ENCODE results near the gene MRPL24. TPM values are rescaled to one million over a fixed set of nuclear protein-coding genes. Genes with fewer than 3 reads are reported as not detected.

Gene MRPL24
- total RNA-seq, 2 experiments from 2014 or later = 91.1 to 114 TPM

GRCh38 chr1:156705918-156706656 lies 34.8 kb downstream of the MRPL24 start:
- peaks cover 25% of the 10 kb centered on the region for H3K27me3 Mint-ChIP-seq (ENCODE audit: low read depth)
- DNase-seq = peak; percentile 77
- CTCF ChIA-PET = interaction anchor here (0.6 to 11.8 kb wide), 25 partner anchors 8 to 164 kb away, joined by 3 to 183 read pairs (median 7); partner anchors contain the start of genes NES and NTRK1
- peak overlapping the region; percentile 76 for H3K4me3 Mint-ChIP-seq
- H3K36me3 Mint-ChIP-seq (ENCODE audit: low read depth) = no peaks in the 10 kb centered on the region
- intact Hi-C loops (cut with micrococcal nuclease) = loop anchor here (1.0 to 5.0 kb wide), 6 partner anchors 15 to 156 kb away; partner anchors contain the start of gene NTRK1
- H3K9me3 Mint-ChIP-seq = no peaks in the 10 kb centered on the region
- H3K4me1 Mint-ChIP-seq (ENCODE audit: low read depth) = peaks cover 27% of the 10 kb centered on the region
- peak overlapping the region; percentile 46 for H3K27ac Mint-ChIP-seq

- no peaks in the 10 kb centered on the region for H3K9me3 Mint-ChIP-seq
- H3K4me1 Mint-ChIP-seq (ENCODE audit: low read depth) = peaks cover 27% of the 10 kb centered on the region
- H3K27me3 Mint-ChIP-seq (ENCODE audit: low read depth) = peaks cover 25% of the 10 kb centered on the region
- H3K4me3 Mint-ChIP-seq = peak within 1 kb of the TSS; percentile 76
- intact Hi-C loops (cut with micrococcal nuclease) = loop anchor here (1.0 to 5.0 kb wide), 2 partner anchors 16 to 157 kb away; partner anchors contain the start of gene NTRK1
- CTCF ChIA-PET = interaction anchor here (0.6 to 11.8 kb wide), 23 partner anchors 9 to 163 kb away, joined by 3 to 183 read pairs (median 8); partner anchors contain the start of genes NES and NTRK1
- peak within 1 kb of the TSS; percentile 46 for H3K27ac Mint-ChIP-seq
- DNase-seq = peak; percentile 35
- H3K36me3 Mint-ChIP-seq (ENCODE audit: low read depth) = no peaks in the 10 kb centered on the region
Measured at GRCh38 chr1:156705321-156705917, 35.5 kb downstream of the MRPL24 start, which contains the start of gene CRABP2. Gene CRABP2, minus strand, starts transcription at chr1:156705583. Its CDS starts 137 bp downstream, at chr1:156705446.

GRCh38 chr1:156704930-156705320 lies 36.0 kb downstream of the MRPL24 start:
- peak; percentile 73 for DNase-seq
- Mint-ChIP-seq H3K4me3 (peak overlapping the region; percentile 39), H3K27me3 (ENCODE audit: low read depth) (peaks cover 25% of the 10 kb centered on the region), H3K4me1 (ENCODE audit: low read depth) (peaks cover 27% of the 10 kb centered on the region), H3K9me3 (no peaks in the 10 kb centered on the region), H3K27ac (no peak overlapping the region), H3K36me3 (ENCODE audit: low read depth) (no peaks in the 10 kb centered on the region)
- intact Hi-C loops (cut with micrococcal nuclease) = loop anchor here (1.0 to 5.0 kb wide), 2 partner anchors 16 to 157 kb away; partner anchors contain the start of gene NTRK1
- CTCF ChIA-PET = interaction anchor here (1.2 to 11.8 kb wide), 9 partner anchors 14 to 91 kb away, joined by 3 to 183 read pairs (median 17); partner anchors contain the start of gene NES

- Mint-ChIP-seq H3K27me3 (ENCODE audit: low read depth) (peaks cover 29% of the 10 kb centered on the region), H3K27ac (no peak overlapping the region), H3K4me1 (ENCODE audit: low read depth) (peaks cover 27% of the 10 kb centered on the region), H3K36me3 (ENCODE audit: low read depth) (no peaks in the 10 kb centered on the region), H3K4me3 (no peak overlapping the region), H3K9me3 (no peaks in the 10 kb centered on the region)
- CTCF ChIA-PET = interaction anchor here (2.4 to 11.8 kb wide), 5 partner anchors 13 to 80 kb away, joined by 7 to 183 read pairs (median 21); no protein-coding TSS in a partner anchor
- DNase-seq = no peak
- intact Hi-C loops (cut with micrococcal nuclease) = no loop called here
Measured at GRCh38 chr1:156704166-156704711, 36.6 kb downstream of the MRPL24 start.

GRCh38 chr1:156703741-156704140 lies 37.1 kb downstream of the MRPL24 start:
- H3K4me3 Mint-ChIP-seq = no peak overlapping the region
- CTCF ChIA-PET = interaction anchor here (11.8 kb wide), 1 partner anchor 13 kb away, joined by 183 read pairs; no protein-coding TSS in a partner anchor
- no peak overlapping the region for H3K27ac Mint-ChIP-seq
- H3K27me3 Mint-ChIP-seq (ENCODE audit: low read depth) = peaks cover 32% of the 10 kb centered on the region
- peaks cover 27% of the 10 kb centered on the region for H3K4me1 Mint-ChIP-seq (ENCODE audit: low read depth)
- no peaks in the 10 kb centered on the region for H3K36me3 Mint-ChIP-seq (ENCODE audit: low read depth)
- H3K9me3 Mint-ChIP-seq = no peaks in the 10 kb centered on the region
- intact Hi-C loops (cut with micrococcal nuclease) = no loop called here
- no peak for DNase-seq

- CTCF ChIA-PET = interaction anchor here (0.6 to 11.8 kb wide), 5 partner anchors 13 to 123 kb away, joined by 3 to 183 read pairs (median 8); partner anchors contain the start of gene NES
- no peaks in the 10 kb centered on the region for H3K36me3 Mint-ChIP-seq (ENCODE audit: low read depth)
- no peaks in the 10 kb centered on the region for H3K9me3 Mint-ChIP-seq
- intact Hi-C loops (cut with micrococcal nuclease) = no loop called here
- H3K27me3 Mint-ChIP-seq (ENCODE audit: low read depth) = peaks cover 33% of the 10 kb centered on the region
- no peak overlapping the region for H3K4me3 Mint-ChIP-seq
- no peak for DNase-seq
- no peak overlapping the region for H3K27ac Mint-ChIP-seq
- H3K4me1 Mint-ChIP-seq (ENCODE audit: low read depth) = peaks cover 27% of the 10 kb centered on the region
Measured at GRCh38 chr1:156703336-156703735, 37.6 kb downstream of the MRPL24 start.

- H3K9me3 Mint-ChIP-seq = no peaks in the 10 kb centered on the region
- H3K36me3 Mint-ChIP-seq (ENCODE audit: low read depth) = no peaks in the 10 kb centered on the region
- H3K4me1 Mint-ChIP-seq (ENCODE audit: low read depth) = peaks cover 15% of the 10 kb centered on the region
- H3K4me3 Mint-ChIP-seq = no peak overlapping the region
- peaks cover 39% of the 10 kb centered on the region for H3K27me3 Mint-ChIP-seq (ENCODE audit: low read depth)
- no peak for DNase-seq
- intact Hi-C loops (cut with micrococcal nuclease) = no loop called here
- CTCF ChIA-PET = interaction anchor here (0.9 to 11.8 kb wide), 6 partner anchors 10 to 88 kb away, joined by 3 to 183 read pairs (median 7); partner anchors contain the start of gene NES
- no peak overlapping the region for H3K27ac Mint-ChIP-seq
Measured at GRCh38 chr1:156700736-156701531, 40.0 kb downstream of the MRPL24 start.

GRCh38 chr1:156698995-156699394 lies 41.9 kb downstream of the MRPL24 start:
- H3K27ac Mint-ChIP-seq = no peak overlapping the region
- no peaks in the 10 kb centered on the region for H3K36me3 Mint-ChIP-seq (ENCODE audit: low read depth)
- no peak overlapping the region for H3K4me3 Mint-ChIP-seq
- intact Hi-C loops (cut with micrococcal nuclease) = no loop called here
- H3K27me3 Mint-ChIP-seq (ENCODE audit: low read depth) = peaks cover 31% of the 10 kb centered on the region
- H3K4me1 Mint-ChIP-seq (ENCODE audit: low read depth) = no peaks in the 10 kb centered on the region
- H3K9me3 Mint-ChIP-seq = no peaks in the 10 kb centered on the region
- CTCF ChIA-PET = interaction anchor here (1.2 to 11.8 kb wide), 4 partner anchors 8 to 39 kb away, joined by 3 to 183 read pairs (median 8); no protein-coding TSS in a partner anchor
- DNase-seq = no peak

- no peaks in the 10 kb centered on the region for H3K9me3 Mint-ChIP-seq
- no peak overlapping the region for H3K4me3 Mint-ChIP-seq
- H3K27me3 Mint-ChIP-seq (ENCODE audit: low read depth) = peaks cover 34% of the 10 kb centered on the region
- no peak overlapping the region for H3K27ac Mint-ChIP-seq
- H3K36me3 Mint-ChIP-seq (ENCODE audit: low read depth) = no peaks in the 10 kb centered on the region
- CTCF ChIA-PET = interaction anchor here (0.9 to 3.0 kb wide), 4 partner anchors 18 to 38 kb away, joined by 3 to 8 read pairs (median 6); no protein-coding TSS in a partner anchor
- intact Hi-C loops (cut with micrococcal nuclease) = no loop called here
- peaks cover 11% of the 10 kb centered on the region for H3K4me1 Mint-ChIP-seq (ENCODE audit: low read depth)
- DNase-seq = no peak
Measured at GRCh38 chr1:156697481-156697880, 43.4 kb downstream of the MRPL24 start.

GRCh38 chr1:156696755-156697154 lies 44.1 kb downstream of the MRPL24 start:
- Mint-ChIP-seq H3K9me3 (no peaks in the 10 kb centered on the region), H3K36me3 (ENCODE audit: low read depth) (no peaks in the 10 kb centered on the region), H3K4me3 (no peak overlapping the region), H3K27ac (peak overlapping the region; percentile 8), H3K27me3 (ENCODE audit: low read depth) (peaks cover 42% of the 10 kb centered on the region), H3K4me1 (ENCODE audit: low read depth) (peaks cover 18% of the 10 kb centered on the region)
- CTCF ChIA-PET = interaction anchor here (0.9 to 1.3 kb wide), 2 partner anchors 29 to 36 kb away, joined by 3 to 4 read pairs; no protein-coding TSS in a partner anchor
- no peak for DNase-seq
- intact Hi-C loops (cut with micrococcal nuclease) = no loop called here

- intact Hi-C loops (cut with micrococcal nuclease) = no loop called here
Measured at GRCh38 chr1:156694690-156694962, 46.3 kb downstream of the MRPL24 start.

More at GRCh38 chr1:156694690-156694962, 46.3 kb downstream of the MRPL24 start:
- CTCF ChIA-PET = interaction anchor here (0.6 to 2.4 kb wide), 5 partner anchors 10 to 32 kb away, joined by 3 to 11 read pairs (median 3); partner anchors contain the start of gene CRABP2
- H3K27me3 Mint-ChIP-seq (ENCODE audit: low read depth) = peaks cover 55% of the 10 kb centered on the region
- H3K4me3 Mint-ChIP-seq = no peak overlapping the region
- DNase-seq = no peak
- no peak overlapping the region for H3K27ac Mint-ChIP-seq
- H3K9me3 Mint-ChIP-seq = no peaks in the 10 kb centered on the region
- H3K36me3 Mint-ChIP-seq (ENCODE audit: low read depth) = no peaks in the 10 kb centered on the region
- peaks cover 22% of the 10 kb centered on the region for H3K4me1 Mint-ChIP-seq (ENCODE audit: low read depth)

Measured in activated naive CD4-positive, alpha-beta T cell treated with anti-CD3 and anti-CD28 coated beads for 36 hours (primary cell).